ENCODE data around the gene TTC31. TPM values are rescaled to one million over a fixed set of nuclear protein-coding genes. Genes with fewer than 3 reads are reported as not detected.

The TTC31 gene
- total RNA-seq, 1 experiment from 2014 or later, result 26.4 TPM

- POLR2A ChIA-PET, result no interaction called here
- no TSS peak for BruUV-seq (replicated peaks)
Observed at GRCh38 chr2:74524955-74525716, 42.3 kb downstream of the TTC31 start.

More at GRCh38 chr2:74524955-74525716, 42.3 kb downstream of the TTC31 start:
- H3K27ac ChIP-seq (ENCODE audit: low read depth, low read length), result no peak overlapping the region
- H3K4me3 ChIP-seq (replicated peaks in 1 of 2; ENCODE audit: low read depth in 1 of 2, low read length in 2 of 2), result no peak overlapping the region
- H3K4me1 ChIP-seq (ENCODE audit: control insufficient read depth in 1 of 2, insufficient read depth in 2 of 2, low read length in 2 of 2), result peaks cover 8 to 19% of the 10 kb centered on the region in 2 experiments; a peak in 3 of 4 replicates
- H3K9me3 ChIP-seq (ENCODE audit: control insufficient read depth in 1 of 2, insufficient read depth in 1 of 2, low read depth in 1 of 2, low read length in 2 of 2), result no peaks in the 10 kb centered on the region
- TF ChIP-seq TCF7L2 (IDR thresholded peaks at IDR 0.05; ENCODE audit: borderline replicate concordance, extremely low read depth, insufficient read depth, insufficient read length) (no peak), EZH2 (IDR thresholded peaks at IDR 0.05) (no peak), CEBPB (IDR thresholded peaks at IDR 0.05; ENCODE audit: low read depth) (no peak), POLR2AphosphoS5 (IDR thresholded peaks at IDR 0.05; ENCODE audit: low read depth, low read length) (no peak), JUND (IDR thresholded peaks at IDR 0.05) (no peak), EZH2phosphoT487 (IDR thresholded peaks at IDR 0.05; ENCODE audit: borderline replicate concordance) (no peak), MAX (IDR thresholded peaks at IDR 0.05) (no peak), CBX3 (IDR thresholded peaks at IDR 0.05; ENCODE audit: low read depth) (no peak), POLR2A (IDR thresholded peaks at IDR 0.05; ENCODE audit: borderline replicate concordance, extremely low read depth, insufficient read depth, insufficient read length) (no peak), CTCF (IDR thresholded peaks at IDR 0.05 in 2 of 3, conservative IDR thresholded peaks at IDR 0.05 in 1 of 3; ENCODE audit: borderline replicate concordance in 1 of 3, insufficient read depth in 1 of 3, low read depth in 2 of 3, low read length in 2 of 3) (no peak), ELF1 (IDR thresholded peaks at IDR 0.05; ENCODE audit: borderline replicate concordance, low read depth) (no peak), SRF (IDR thresholded peaks at IDR 0.05; ENCODE audit: low read depth) (no peak), REST (IDR thresholded peaks at IDR 0.05; ENCODE audit: low read depth) (no peak), YY1 (IDR thresholded peaks at IDR 0.05; ENCODE audit: extremely low read depth, insufficient replicate concordance, low read depth, low read length) (no peak), ZFX (IDR thresholded peaks at IDR 0.05) (no peak), SIN3A (IDR thresholded peaks at IDR 0.05; ENCODE audit: low read depth) (no peak), ZNF274 (IDR thresholded peaks at IDR 0.05; ENCODE audit: low read depth, low read length) (no peak), EGR1 (IDR thresholded peaks at IDR 0.05; ENCODE audit: low read depth) (no peak), RAD21 (IDR thresholded peaks at IDR 0.05; ENCODE audit: low read depth) (no peak)
- CTCF ChIA-PET, result no interaction called here
- peaks cover 18 to 27% of the 10 kb centered on the region in 2 experiments for H3K36me3 ChIP-seq (ENCODE audit: control insufficient read depth in 1 of 2, insufficient read depth in 2 of 2, low read length in 2 of 2)
- H3K27me3 ChIP-seq (ENCODE audit: insufficient read depth, low read length), result no peaks in the 10 kb centered on the region
- H3K4me2 ChIP-seq (ENCODE audit: low read length), result no peak overlapping the region
- no peak overlapping the region for H3K9ac ChIP-seq (ENCODE audit: low read length)
- intact Hi-C loops (cut with micrococcal nuclease), result no loop called here
- H3K9me2 ChIP-seq (ENCODE audit: insufficient read depth), result no peaks in the 10 kb centered on the region
- DNase-seq (ENCODE audit: low read depth, low spot score) (no peak), ATAC-seq (no peak)
- H3K79me2 ChIP-seq (ENCODE audit: insufficient read depth, low read length), result peaks cover 34% of the 10 kb centered on the region
- no peaks in the 10 kb centered on the region for H4K20me1 ChIP-seq (ENCODE audit: insufficient read depth)
- RAD21 ChIA-PET (ENCODE audit: low non-redundant PET in 1 of 2, low total read pairs in 2 of 2, uncharacterized antibody in 2 of 2, unreplicated experiment in 2 of 2), result no interaction called here
- H2AFZ ChIP-seq (ENCODE audit: low read depth, low read length, poor library complexity, severe bottlenecking), result no peak overlapping the region
